ENCODE measurements around the gene SPATA4. TPM values are rescaled to one million over a fixed set of nuclear protein-coding genes. Genes with fewer than 3 reads are reported as not detected.

SPATA4 gene
- total and polyA plus RNA-seq, 2 of the 13 experiments (the other 11 are each of a cell fraction or from before 2014, with no cell fraction given): not detected

DNA sequence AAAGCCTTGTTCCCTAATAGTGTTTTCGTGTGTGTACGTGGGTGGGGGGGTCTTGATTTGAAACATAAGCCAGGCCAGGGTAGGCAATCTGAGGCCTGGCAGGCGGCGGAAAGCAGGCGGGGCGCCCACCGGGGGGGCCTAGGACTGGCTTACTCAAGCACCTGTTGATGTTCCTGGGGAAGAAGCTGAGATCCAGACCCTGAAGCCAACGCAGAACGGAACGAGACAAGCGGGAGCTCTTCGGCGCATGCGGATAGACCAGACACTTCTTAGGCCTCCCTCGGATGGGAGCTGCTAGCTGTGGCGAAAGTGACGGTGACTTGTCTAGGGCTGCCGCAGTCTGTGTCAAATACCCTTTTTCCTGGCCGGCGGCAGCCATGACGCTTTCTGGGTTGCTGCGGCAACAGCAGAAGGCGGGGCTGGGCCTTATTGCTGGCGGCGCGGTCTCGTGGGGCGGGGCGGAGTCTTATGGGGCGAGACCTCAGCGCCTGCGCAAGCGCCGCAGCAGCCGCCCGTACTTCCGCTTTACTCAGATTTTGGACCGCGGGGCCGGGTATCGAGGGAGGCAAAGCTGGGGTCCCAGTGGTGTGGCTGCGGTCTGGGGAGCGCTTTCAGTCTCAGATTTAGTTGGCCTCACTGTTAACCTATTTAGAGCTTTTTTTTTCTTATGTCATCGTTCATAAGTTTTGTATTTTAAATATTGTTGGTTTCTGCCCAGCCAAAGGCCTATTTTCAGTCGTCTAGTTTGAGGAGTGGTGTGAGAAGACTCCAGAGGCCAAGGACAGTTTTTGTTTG lies at the start of gene SPATA4 (continued):
- TF ChIP-seq TAF1 (CRISPR knock-in tag; IDR thresholded peaks at IDR 0.05) (peak; percentile 48; the same call in 1 of the 2 replicates), ZNF839 (CRISPR knock-in tag; IDR thresholded peaks at IDR 0.05; ENCODE audit: borderline replicate concordance) (peak; percentile 58; the same call in 1 of the 2 replicates), PHF20 (CRISPR knock-in tag; IDR thresholded peaks at IDR 0.05) (peak; percentile 60; the same call in 1 of the 2 replicates), IRF2 (CRISPR knock-in tag; IDR thresholded peaks at IDR 0.05) (no peak)
- TF ChIP-seq, protein P1, sequence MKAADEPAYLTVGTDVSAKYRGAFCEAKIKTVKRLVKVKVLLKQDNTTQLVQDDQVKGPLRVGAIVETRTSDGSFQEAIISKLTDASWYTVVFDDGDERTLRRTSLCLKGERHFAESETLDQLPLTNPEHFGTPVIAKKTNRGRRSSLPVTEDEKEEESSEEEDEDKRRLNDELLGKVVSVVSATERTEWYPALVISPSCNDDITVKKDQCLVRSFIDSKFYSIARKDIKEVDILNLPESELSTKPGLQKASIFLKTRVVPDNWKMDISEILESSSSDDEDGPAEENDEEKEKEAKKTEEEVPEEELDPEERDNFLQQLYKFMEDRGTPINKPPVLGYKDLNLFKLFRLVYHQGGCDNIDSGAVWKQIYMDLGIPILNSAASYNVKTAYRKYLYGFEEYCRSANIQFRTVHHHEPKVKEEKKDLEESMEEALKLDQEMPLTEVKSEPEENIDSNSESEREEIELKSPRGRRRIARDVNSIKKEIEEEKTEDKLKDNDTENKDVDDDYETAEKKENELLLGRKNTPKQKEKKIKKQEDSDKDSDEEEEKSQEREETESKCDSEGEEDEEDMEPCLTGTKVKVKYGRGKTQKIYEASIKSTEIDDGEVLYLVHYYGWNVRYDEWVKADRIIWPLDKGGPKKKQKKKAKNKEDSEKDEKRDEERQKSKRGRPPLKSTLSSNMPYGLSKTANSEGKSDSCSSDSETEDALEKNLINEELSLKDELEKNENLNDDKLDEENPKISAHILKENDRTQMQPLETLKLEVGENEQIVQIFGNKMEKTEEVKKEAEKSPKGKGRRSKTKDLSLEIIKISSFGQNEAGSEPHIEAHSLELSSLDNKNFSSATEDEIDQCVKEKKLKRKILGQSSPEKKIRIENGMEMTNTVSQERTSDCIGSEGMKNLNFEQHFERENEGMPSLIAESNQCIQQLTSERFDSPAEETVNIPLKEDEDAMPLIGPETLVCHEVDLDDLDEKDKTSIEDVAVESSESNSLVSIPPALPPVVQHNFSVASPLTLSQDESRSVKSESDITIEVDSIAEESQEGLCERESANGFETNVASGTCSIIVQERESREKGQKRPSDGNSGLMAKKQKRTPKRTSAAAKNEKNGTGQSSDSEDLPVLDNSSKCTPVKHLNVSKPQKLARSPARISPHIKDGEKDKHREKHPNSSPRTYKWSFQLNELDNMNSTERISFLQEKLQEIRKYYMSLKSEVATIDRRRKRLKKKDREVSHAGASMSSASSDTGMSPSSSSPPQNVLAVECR (CRISPR knock-in tag; IDR thresholded peaks at IDR 0.05; ENCODE audit: borderline replicate concordance): peak; percentile 74
- TF ChIP-seq, protein P2, sequence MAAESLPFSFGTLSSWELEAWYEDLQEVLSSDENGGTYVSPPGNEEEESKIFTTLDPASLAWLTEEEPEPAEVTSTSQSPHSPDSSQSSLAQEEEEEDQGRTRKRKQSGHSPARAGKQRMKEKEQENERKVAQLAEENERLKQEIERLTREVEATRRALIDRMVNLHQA (CRISPR knock-in tag; IDR thresholded peaks at IDR 0.05): no peak

DNA sequence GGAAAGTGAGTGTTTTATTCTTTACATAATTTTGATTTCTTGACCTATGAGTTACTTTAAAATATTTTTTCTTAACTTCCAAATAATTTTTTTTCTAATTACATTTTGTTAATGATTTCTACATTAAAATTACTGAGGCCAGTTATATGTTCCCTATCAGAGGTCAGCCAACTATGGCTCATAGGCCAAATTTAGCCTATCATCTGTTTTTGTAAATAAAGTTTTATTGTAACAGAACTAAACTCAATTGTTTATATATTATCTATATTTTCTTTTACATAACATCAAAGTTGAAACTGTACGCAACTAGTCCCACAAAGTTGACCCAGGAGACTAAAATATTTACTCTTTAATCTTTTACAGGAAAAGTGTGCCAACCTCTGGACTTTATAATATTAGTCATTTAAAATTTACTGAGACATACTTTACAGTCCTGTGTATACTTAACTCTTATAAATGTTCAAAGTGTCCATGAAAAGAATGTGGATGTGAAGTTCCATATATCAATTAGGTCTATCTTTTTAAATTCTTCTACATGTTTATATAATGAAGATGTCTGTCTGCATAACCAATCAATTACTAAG lies 47.5 kb upstream of the SPATA4 start:
- ATAC-seq: no peak
- Histone ChIP-seq H3K27me3 (ENCODE audit: control insufficient read depth in 1 of 2, insufficient read depth in 2 of 2, low read length in 2 of 2) (no peaks in the 10 kb centered on the region), H3K4me3 (replicated peaks in 1 of 3; ENCODE audit: insufficient read depth in 1 of 3, low read depth in 2 of 3, low read length in 3 of 3) (no peak overlapping the region), H3K9me3 (ENCODE audit: low read length) (no peaks in the 10 kb centered on the region), H3K27ac (ENCODE audit: extremely low read length, insufficient read depth, low read length) (no peak overlapping the region), H2AFZ (ENCODE audit: low read length) (no peak overlapping the region), H3K79me2 (ENCODE audit: insufficient read depth, low read length) (no peaks in the 10 kb centered on the region), H4K20me1 (ENCODE audit: insufficient read depth, low read length) (no peaks in the 10 kb centered on the region), H3K4me2 (ENCODE audit: low read depth, low read length) (no peak overlapping the region), H3K4me1 (ENCODE audit: insufficient read depth, low read length) (no peaks in the 10 kb centered on the region), H3K36me3 (replicated peaks in 1 of 2; ENCODE audit: control insufficient read depth in 1 of 2, insufficient read depth in 2 of 2, low read length in 2 of 2) (no peaks in the 10 kb centered on the region), H3K9ac (ENCODE audit: insufficient read depth, low read depth, low read length) (no peak overlapping the region)
- intact Hi-C loops (cut with micrococcal nuclease; ENCODE audit: unreplicated experiment) (no loop called here), in situ Hi-C loops (cut with HindIII; ENCODE audit: extremely low pct_ligation_motif_present, low pct_unique_long_range_greater_than_20kb) (no loop called here)
- 0% methylated on average over 1 of the region's 1 CpG for WGBS (ENCODE audit: low lambda C conversion rate)
- ChIA-PET POLR2A (no interaction called here), CTCF (ENCODE audit: low intra/inter-chr PET ratio, low total read pairs) (no interaction called here)
- no peak for DNase-seq (ENCODE audit: low spot score)
- BruUV-seq (replicated peaks): no TSS peak
- FAIRE-seq: no peak
- TF ChIP-seq POLR2G (IDR thresholded peaks at IDR 0.05; ENCODE audit: low read depth, low read length): no peak
- no peak for TF ChIP-seq ETV6 (CRISPR knock-in tag; conservative IDR thresholded peaks at IDR 0.05)
- TF ChIP-seq HES4 (CRISPR knock-in tag; IDR thresholded peaks at IDR 0.05; ENCODE audit: borderline replicate concordance): no peak
- no peak for TF ChIP-seq ZNF235 (CRISPR knock-in tag; IDR thresholded peaks at IDR 0.05; ENCODE audit: borderline replicate concordance)
